Activated CD8-positive, alpha-beta T cell treated with anti-CD3 and anti-CD28 coated beads, Interleukin-2, amount 10 ng/mL, durations not matched to agents 7 days and 5 days (primary cell): ENCODE data around the gene SGCA. TPM values are rescaled to one million over a fixed set of nuclear protein-coding genes. Genes with fewer than 3 reads are reported as not detected.
A peak's percentile ranks its signal among the peaks of the same experiment; 100 is the strongest.

Source experiments
- ATAC-seq: fragments of 150-1000 bp; cut with Tn5 transposase; one replicate; pipeline ENCODE4 v1.10.0; 2021; ENCODE audit warnings: moderate library complexity
- CTCF ChIA-PET: fragments of 350-600 bp; sonication (Branson Sonifier 250); formaldehyde crosslinking; loops from one replicate; lab custom pipeline; 2021; ENCODE audit warnings: antibody characterized with exemption; lab: Charles Lee
- POLR2A ChIA-PET: fragments of 350-600 bp; sonication (Branson Sonifier 250); formaldehyde crosslinking; loops from one replicate; lab custom pipeline; 2021; ENCODE audit warnings: antibody characterized with exemption; lab: Charles Lee
- DNase-seq: peaks from one replicate; pipeline ENCODE4 v3.0.0-alpha.2; 2020
- H3K27ac Mint-ChIP-seq: one replicate; pipeline ENCODE4 v1.8.0; 2021; ENCODE audit warnings: mild to moderate bottlenecking, mixed read lengths
- H3K27me3 Mint-ChIP-seq: one replicate; pipeline ENCODE4 v1.8.0; 2021; ENCODE audit warnings: low read depth, mixed read lengths
- H3K36me3 Mint-ChIP-seq: one replicate; pipeline ENCODE4 v1.8.0; 2021; ENCODE audit warnings: low read depth, mixed read lengths
- H3K4me1 Mint-ChIP-seq: one replicate; pipeline ENCODE4 v1.8.0; 2021; ENCODE audit warnings: low read depth, mixed read lengths
- H3K4me3 Mint-ChIP-seq: one replicate; pipeline ENCODE4 v1.8.0; 2021; ENCODE audit warnings: mild to moderate bottlenecking, mixed read lengths
- H3K9me3 Mint-ChIP-seq: one replicate; pipeline ENCODE4 v1.8.0; 2022; ENCODE audit warnings: mixed read lengths; ENCODE audit not compliant: insufficient read depth
- total RNA-seq, 2 experiments: library from RNA; stranded (reverse); gene quantifications; one replicate each; pipeline ENCODE4 v1.2.3, GENCODE V29; 2021

SGCA gene
- total RNA-seq, 2 experiments from 2014 or later = not detected

DNA sequence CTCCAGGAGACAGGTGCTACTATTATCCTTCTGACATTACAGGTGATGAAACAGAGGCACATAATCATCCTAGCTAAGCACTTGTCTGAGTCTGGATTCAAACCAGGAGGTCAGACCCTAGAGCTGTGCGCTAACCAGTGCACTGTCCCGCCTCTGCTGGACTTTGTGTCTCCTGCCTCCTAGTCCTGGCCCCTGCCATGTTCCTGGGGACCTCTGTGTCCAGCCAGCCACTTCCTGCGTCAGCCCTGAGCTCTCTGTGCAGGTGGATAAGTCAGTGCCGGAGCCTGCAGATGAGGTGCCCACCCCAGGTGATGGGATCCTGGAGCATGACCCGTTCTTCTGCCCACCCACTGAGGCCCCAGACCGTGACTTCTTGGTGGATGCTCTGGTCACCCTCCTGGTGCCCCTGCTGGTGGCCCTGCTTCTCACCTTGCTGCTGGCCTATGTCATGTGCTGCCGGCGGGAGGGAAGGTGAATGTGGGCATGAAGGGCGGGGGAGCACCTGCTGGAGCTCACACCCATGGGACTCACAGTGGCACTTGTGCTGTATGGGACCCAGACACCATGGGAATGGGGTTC lies 4.2 kb downstream of the SGCA start:
- ATAC-seq (no peak), DNase-seq (no peak)
- Mint-ChIP-seq H3K36me3 (no peaks in the 10 kb centered on the region), H3K4me3 (no peak overlapping the region), H3K4me1 (peaks cover 17% of the 10 kb centered on the region), H3K27me3 (no peaks in the 10 kb centered on the region), H3K27ac (no peak overlapping the region), H3K9me3 (no peaks in the 10 kb centered on the region)
- ChIA-PET CTCF (interaction anchor here (0.6 to 3.9 kb wide), 53 partner anchors 8 to 376 kb away, joined by 3 to 75 read pairs (median 4); partner anchors contain the start of genes COL1A1, LRRC59, PPP1R9B and TMEM92), POLR2A (interaction anchor here (0.9 to 1.7 kb wide), 4 partner anchors 20 to 75 kb away, joined by 3 to 5 read pairs (median 4); partner anchors contain the start of genes PDK2 and PPP1R9B)

DNA sequence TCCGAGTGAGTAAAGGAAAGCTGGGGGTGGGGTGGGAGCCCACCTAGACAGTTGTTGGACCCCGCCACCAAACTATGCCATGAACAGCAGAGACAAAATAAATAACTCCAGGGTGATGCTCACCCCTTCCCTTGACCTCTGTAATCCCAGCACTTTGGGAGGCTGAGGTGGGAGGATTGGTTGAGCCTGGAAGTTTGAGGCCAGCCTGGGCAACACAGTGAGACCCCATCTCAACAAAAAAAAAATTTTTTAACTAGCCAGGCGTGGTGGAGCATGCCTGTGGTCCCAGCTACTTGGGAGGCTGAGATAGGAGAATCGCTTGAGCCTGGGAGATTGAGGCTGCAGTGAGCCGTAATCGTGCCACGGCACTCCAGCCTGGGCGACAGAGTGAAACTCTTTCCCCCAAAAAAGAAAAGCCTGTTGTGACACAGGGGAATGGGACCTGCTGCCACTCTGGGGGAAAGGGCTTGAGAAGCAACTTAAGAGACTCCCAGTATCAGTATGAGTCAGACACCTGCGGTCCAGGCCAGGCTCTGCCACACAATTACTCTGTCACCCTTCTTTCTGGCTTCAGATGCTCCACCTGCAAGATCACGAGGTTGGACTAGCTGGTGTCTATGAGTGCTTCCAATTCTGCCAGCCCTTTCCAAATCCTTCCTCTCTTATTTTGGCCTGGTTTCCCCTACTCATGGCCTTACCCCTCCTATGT lies 5.0 kb downstream of the SGCA start:
- POLR2A ChIA-PET = no interaction called here
- peaks cover 17% of the 10 kb centered on the region for H3K4me1 Mint-ChIP-seq

DNA sequence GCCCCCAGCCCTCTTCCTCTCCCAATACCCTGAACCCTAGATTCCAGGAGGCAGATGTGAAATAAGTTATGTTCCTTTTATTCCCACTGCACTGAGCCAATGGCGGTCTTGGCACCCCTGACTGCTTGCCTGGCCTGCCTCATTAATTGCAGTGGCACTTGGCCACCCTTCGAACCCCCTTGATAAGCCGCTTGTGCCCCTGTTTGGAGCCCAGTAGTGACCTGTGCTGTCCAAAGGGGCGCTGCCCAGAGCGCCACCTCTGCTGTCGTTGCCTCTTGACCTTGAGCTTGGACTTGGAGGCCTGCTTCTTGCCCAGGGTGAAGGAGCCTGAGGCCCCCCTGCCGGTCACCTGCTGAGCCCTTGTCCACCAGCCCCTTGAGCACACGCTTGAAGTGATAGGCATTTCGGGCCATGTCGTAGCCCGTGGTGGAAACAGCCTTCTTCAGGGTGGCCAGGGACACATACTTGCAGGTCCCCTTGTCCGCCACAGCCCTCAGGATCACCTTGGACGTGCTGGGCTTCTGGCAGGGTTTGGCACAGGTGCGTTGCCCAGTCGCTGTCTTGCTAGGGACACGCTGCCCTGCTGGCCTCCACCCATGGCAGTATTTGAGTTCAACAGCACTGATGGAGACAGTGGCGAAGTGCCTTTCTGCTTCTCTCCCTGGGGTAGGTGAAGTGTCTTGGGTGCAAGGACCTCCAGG lies 5.7 kb downstream of the SGCA start:
- no peak overlapping the region for H3K27ac Mint-ChIP-seq
- H3K4me1 Mint-ChIP-seq = peaks cover 17% of the 10 kb centered on the region
- ATAC-seq (no peak), DNase-seq (no peak)
- H3K36me3 Mint-ChIP-seq = no peaks in the 10 kb centered on the region
- H3K9me3 Mint-ChIP-seq = no peaks in the 10 kb centered on the region
- H3K27me3 Mint-ChIP-seq = no peaks in the 10 kb centered on the region
- ChIA-PET POLR2A (interaction anchor here (1.0 kb wide), 1 partner anchor 25 kb away, joined by 3 read pairs; no protein-coding TSS in a partner anchor), CTCF (interaction anchor here (2.7 to 3.9 kb wide), 3 partner anchors 10 to 29 kb away, joined by 22 to 75 read pairs (median 37); partner anchors contain the start of gene COL1A1)
- no peak overlapping the region for H3K4me3 Mint-ChIP-seq

More for the DNA sequence above, 5.0 kb downstream of the SGCA start:
- Mint-ChIP-seq H3K4me3 (no peak overlapping the region), H3K27ac (no peak overlapping the region), H3K9me3 (no peaks in the 10 kb centered on the region), H3K27me3 (no peaks in the 10 kb centered on the region), H3K36me3 (no peaks in the 10 kb centered on the region)
- ATAC-seq (peak; percentile 48), DNase-seq (peak; percentile 49)
- CTCF ChIA-PET = interaction anchor here (1.5 to 3.9 kb wide), 7 partner anchors 10 to 126 kb away, joined by 6 to 75 read pairs (median 22); partner anchors contain the start of gene COL1A1

DNA sequence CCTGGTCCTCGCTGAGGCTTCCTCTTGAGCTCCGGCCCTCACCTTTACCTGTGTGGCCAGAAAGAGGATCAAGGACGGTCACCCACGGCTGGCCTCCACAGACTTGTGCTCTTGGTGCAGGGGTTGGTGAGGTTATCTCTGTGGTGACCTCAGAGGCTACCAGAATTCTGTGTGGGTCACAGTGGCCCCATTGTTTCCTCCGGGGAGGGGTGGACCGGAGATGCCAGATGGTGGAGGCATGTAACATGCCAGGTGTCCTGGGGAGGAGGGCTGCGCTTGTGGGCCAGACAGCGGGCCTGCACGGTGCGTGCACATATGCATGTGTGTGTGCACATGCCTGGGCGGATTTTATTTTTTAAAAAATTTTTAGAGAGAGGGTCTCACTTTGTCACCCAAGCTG lies 6.3 kb downstream of the SGCA start:
- POLR2A ChIA-PET = interaction anchor here (1.0 kb wide), 1 partner anchor 24 kb away, joined by 3 read pairs; no protein-coding TSS in a partner anchor
- no peak overlapping the region for H3K4me3 Mint-ChIP-seq
- no peak for ATAC-seq
- H3K36me3 Mint-ChIP-seq = no peaks in the 10 kb centered on the region
- no peak overlapping the region for H3K27ac Mint-ChIP-seq
- H3K9me3 Mint-ChIP-seq = no peaks in the 10 kb centered on the region
- no peak for DNase-seq
- CTCF ChIA-PET = interaction anchor here (0.9 to 3.9 kb wide), 5 partner anchors 12 to 78 kb away, joined by 3 to 75 read pairs (median 3); partner anchors contain the start of gene COL1A1
- peaks cover 17% of the 10 kb centered on the region for H3K4me1 Mint-ChIP-seq
- no peaks in the 10 kb centered on the region for H3K27me3 Mint-ChIP-seq

DNA sequence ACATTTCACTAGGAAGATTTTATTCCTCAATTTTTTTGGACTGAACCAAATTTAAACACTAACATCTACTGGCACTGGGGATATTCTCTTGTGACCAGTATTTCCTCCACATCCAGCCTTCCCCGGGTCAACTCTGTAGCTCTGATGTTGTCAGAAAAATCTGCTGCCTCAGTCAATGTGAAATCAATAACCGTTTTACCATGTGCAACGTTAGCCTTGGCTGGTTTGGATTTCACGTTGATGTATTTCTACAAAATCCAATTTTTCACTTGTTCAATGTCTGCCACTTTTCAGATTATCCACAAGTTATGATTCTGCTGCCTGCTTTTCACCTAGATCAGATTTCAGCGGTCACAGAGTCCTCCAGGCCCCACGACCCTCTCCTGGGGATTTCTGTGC lies 7.1 kb downstream of the SGCA start:
- Mint-ChIP-seq H3K4me3 (no peak overlapping the region), H3K36me3 (no peaks in the 10 kb centered on the region), H3K9me3 (no peaks in the 10 kb centered on the region), H3K4me1 (peaks cover 17% of the 10 kb centered on the region), H3K27me3 (no peaks in the 10 kb centered on the region), H3K27ac (no peak overlapping the region)
- no peak for ATAC-seq
- ChIA-PET POLR2A (interaction anchor here (1.0 kb wide), 1 partner anchor 23 kb away, joined by 3 read pairs; no protein-coding TSS in a partner anchor), CTCF (interaction anchor here (0.9 to 1.0 kb wide), 4 partner anchors 12 to 79 kb away, joined by 3 read pairs; no protein-coding TSS in a partner anchor)
- no peak for DNase-seq

DNA sequence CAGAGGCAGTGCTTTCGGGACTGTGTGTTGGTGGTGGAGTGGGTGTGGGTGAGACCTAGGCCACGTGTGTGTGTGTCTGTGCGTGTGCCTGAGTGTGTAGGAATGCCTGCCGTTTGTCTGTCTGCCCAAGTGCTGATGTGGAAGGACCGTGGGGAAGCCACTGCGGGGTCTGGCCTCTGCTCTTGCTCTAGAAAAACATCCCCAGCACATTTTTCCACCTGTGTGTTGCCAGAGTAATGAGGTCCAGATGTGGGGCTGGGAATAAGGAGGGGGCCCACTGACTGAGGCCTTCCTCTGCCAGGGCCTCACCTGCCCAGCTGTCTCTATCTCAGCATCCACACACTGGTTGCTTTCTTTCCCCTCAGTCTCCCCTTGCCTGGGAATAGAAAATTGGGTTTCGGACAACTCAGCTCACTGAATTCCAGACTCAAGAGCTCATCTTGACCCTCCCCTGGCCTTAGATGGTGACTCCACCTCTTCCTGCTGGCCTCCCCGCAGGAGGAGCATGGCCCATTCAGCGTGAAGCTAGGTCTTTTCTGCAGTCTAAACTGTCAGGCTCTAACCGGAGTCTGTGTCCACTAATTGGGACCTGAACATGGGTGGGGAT lies 7.6 kb downstream of the SGCA start:
- DNase-seq (no peak), ATAC-seq (no peak)
- ChIA-PET CTCF (interaction anchor here (0.9 to 1.7 kb wide), 2 partner anchors 11 to 56 kb away, joined by 3 to 7 read pairs; no protein-coding TSS in a partner anchor), POLR2A (interaction anchor here (0.5 kb wide), 1 partner anchor 754 kb away, joined by 3 read pairs; no protein-coding TSS in a partner anchor)
- H3K27ac Mint-ChIP-seq = no peak overlapping the region
- H3K36me3 Mint-ChIP-seq = no peaks in the 10 kb centered on the region
- no peaks in the 10 kb centered on the region for H3K9me3 Mint-ChIP-seq
- H3K27me3 Mint-ChIP-seq = no peaks in the 10 kb centered on the region
- H3K4me1 Mint-ChIP-seq = peaks cover 22% of the 10 kb centered on the region
- H3K4me3 Mint-ChIP-seq = no peak overlapping the region

DNA sequence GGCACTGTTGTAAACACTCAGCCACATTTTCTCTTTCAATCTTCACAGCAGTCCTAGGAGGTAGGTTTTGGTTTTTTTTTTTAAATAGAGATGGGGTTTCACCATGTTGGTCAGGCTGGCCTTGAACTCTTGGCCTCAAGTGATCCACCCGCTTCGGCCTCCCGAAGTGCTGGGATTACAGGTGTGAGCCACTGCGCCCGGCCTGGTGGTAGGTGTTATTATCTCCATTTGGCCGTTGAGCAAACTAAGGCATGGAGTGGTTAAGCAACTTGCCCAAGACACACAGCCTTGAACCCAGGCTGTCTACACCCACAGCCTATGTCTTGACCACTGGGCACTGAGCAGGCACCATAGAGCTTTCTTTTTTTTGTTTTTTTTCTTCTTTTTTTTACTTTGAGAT lies 8.6 kb downstream of the SGCA start:
- Mint-ChIP-seq H3K9me3 (no peaks in the 10 kb centered on the region), H3K27ac (no peak overlapping the region), H3K4me1 (peaks cover 13% of the 10 kb centered on the region), H3K27me3 (no peaks in the 10 kb centered on the region), H3K4me3 (no peak overlapping the region), H3K36me3 (no peaks in the 10 kb centered on the region)
- no peak for ATAC-seq
- CTCF ChIA-PET = interaction anchor here (0.7 to 1.7 kb wide), 2 partner anchors 12 to 22 kb away, joined by 3 to 7 read pairs; no protein-coding TSS in a partner anchor
- POLR2A ChIA-PET = interaction anchor here (0.6 kb wide), 1 partner anchor 87 kb away, joined by 3 read pairs; no protein-coding TSS in a partner anchor
- DNase-seq = no peak

DNA sequence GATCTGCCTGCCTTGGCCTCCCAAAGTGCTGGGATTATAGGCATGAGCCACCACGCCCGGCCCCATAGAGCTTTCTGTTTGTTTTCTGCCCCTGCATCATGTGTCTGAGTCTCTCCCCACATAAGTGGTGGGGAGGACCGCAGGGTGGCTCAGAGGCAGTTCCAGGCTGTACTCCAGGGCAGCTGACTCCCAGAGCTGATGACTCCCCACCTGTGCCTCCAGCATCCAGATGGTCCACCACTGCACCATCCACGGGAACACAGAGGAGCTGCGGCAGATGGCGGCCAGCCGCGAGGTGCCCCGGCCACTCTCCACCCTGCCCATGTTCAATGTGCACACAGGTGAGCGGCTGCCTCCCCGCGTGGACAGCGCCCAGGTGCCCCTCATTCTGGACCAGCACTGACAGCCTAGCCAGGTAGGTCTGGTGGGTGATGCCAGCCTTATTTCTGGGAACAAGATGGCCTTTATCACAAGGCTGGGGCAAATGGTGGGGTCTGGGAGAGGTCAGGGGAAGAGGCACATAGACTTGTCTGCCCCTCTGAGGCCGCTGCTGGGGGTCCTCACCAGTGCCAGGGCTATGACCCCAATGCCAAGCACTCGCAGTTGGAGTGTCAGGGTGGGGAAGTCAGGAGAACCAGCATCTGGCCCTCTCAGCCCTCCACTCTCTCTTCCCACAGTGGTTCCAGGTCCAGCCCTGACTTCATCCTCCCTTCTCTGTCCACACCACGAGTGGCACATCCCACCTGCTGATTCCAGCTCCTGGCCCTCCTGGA lies 9.4 kb downstream of the SGCA start:
- peaks cover 13% of the 10 kb centered on the region for H3K4me1 Mint-ChIP-seq
- no peaks in the 10 kb centered on the region for H3K36me3 Mint-ChIP-seq
- H3K9me3 Mint-ChIP-seq = no peaks in the 10 kb centered on the region
- H3K27ac Mint-ChIP-seq = no peak overlapping the region
- CTCF ChIA-PET = interaction anchor here (0.6 to 1.7 kb wide), 4 partner anchors 13 to 27 kb away, joined by 3 to 7 read pairs (median 3); partner anchors contain the start of gene COL1A1
- H3K27me3 Mint-ChIP-seq = no peaks in the 10 kb centered on the region
- ATAC-seq (no peak), DNase-seq (no peak)
- H3K4me3 Mint-ChIP-seq = no peak overlapping the region
- POLR2A ChIA-PET = no interaction called here

DNA sequence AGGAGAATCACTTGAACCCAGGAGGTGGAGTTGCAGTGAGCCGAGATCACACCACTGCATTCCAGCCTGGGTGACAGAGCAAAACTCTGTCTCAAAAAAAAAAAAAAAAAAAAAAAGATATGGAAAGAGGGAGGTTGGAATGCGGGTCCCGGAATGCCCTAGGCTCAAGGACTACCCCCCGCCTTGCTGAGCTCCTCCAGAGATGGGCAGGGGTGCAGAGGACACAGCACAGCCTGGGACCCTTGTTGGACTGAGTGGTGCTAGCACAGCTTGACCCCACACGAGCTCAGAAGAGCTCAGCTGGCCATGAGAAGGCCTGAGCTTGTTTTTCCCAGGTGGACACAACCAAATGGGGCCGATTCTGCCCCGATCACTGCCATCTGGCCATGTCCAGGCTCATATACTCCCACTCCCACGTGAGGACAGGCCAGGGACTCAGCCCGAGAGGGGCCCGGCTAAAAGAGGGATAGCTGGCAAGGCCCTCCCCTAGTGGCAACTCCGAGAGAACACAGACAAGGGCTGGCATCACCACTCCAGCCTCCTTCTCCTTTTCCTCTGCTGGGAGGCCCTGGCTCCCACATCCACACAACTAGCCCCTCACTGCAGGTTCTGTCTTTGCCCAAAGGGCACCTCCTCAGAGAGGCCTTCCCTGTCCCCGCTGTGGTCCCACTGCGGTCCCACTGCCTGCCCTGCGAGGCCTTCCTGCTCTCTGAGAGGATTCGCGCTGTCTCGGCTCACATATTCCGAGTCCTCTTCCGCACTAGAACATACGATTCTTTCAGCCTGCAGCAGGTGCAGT lies 11.0 kb downstream of the SGCA start:
- Mint-ChIP-seq H3K4me1 (peaks cover 9% of the 10 kb centered on the region), H3K36me3 (no peaks in the 10 kb centered on the region), H3K27ac (no peak overlapping the region), H3K9me3 (no peaks in the 10 kb centered on the region), H3K27me3 (no peaks in the 10 kb centered on the region), H3K4me3 (no peak overlapping the region)
- ATAC-seq (no peak), DNase-seq (no peak)
- POLR2A ChIA-PET = no interaction called here
- CTCF ChIA-PET = interaction anchor here (0.9 to 2.4 kb wide), 13 partner anchors 7 to 98 kb away, joined by 3 to 31 read pairs (median 4); partner anchors contain the start of genes COL1A1 and TMEM92

DNA sequence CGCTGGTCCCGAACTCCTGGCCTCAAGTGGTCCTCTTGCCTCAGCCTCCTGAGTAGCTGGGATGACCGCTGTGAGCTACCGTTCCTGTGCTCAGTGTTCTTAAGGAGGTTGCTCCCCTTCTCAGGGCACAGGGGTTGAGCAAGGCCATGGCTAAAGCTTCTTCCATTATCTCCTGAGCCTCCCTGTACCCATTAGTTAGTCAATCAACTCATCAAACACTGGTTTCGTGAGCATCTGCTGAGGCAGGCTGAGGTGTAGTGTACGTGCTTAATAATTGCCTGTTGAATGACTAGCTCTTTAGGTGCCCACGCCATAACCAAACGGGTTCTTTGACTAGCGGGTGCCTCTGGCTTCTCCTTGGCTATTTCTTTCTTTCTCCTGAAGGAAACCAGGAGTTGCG lies 11.7 kb downstream of the SGCA start:
- Mint-ChIP-seq H3K9me3 (no peaks in the 10 kb centered on the region), H3K4me3 (no peak overlapping the region), H3K27ac (no peak overlapping the region), H3K4me1 (peaks cover 12% of the 10 kb centered on the region), H3K36me3 (no peaks in the 10 kb centered on the region), H3K27me3 (no peaks in the 10 kb centered on the region)
- ATAC-seq = no peak
- no peak for DNase-seq
- CTCF ChIA-PET = interaction anchor here (0.9 to 2.4 kb wide), 13 partner anchors 8 to 97 kb away, joined by 3 to 31 read pairs (median 5); partner anchors contain the start of gene TMEM92
- POLR2A ChIA-PET = no interaction called here
